ENCODE data around the gene ANK2.
A peak's percentile ranks its signal among the peaks of the same experiment; 100 is the strongest.

The ANK2 gene

DNA sequence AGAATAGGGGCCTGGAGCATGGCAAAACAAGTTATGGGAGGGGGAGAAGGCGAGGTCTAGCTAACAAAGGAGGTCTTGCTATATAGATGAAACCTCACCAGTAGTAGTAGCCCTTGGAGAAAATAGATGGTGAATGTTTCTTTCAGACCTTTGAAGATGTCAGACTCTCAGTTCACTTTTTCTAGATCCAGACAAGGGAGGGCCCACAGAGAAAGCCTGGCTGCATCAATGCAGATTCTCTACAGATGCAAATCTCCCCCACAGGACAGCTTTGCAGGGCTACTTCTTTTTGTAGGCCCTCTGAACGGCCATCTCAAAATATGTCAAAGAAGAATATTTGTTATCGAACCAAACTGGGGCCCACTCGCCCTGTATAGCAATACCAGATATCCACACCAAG is 159.7 kb downstream of the ANK2 start:
- H2BK120ac ChIP-seq (ENCODE audit: low read depth, low read length), result no peak overlapping the region
- no peak overlapping the region for H4K91ac ChIP-seq (ENCODE audit: low read length)
- WGBS, result 78% methylated on average over 3 of the region's 4 CpGs
- no peaks in the 10 kb centered on the region for H3K4me1 ChIP-seq (ENCODE audit: control insufficient read depth, insufficient read depth, low read depth, low read length)
- H3K4ac ChIP-seq (ENCODE audit: low read depth in 1 of 2, low read length in 2 of 2), result no peak overlapping the region
- H2BK5ac ChIP-seq (ENCODE audit: low read depth, low read length, poor library complexity, severe bottlenecking), result no peak overlapping the region
- H3K14ac ChIP-seq (ENCODE audit: low read length in 2 of 2), result no peak overlapping the region
- no peak overlapping the region for H2AK5ac ChIP-seq (ENCODE audit: low read length, severe bottlenecking)
- H2BK12ac ChIP-seq (ENCODE audit: low read length in 2 of 2), result no peak overlapping the region
- H3K18ac ChIP-seq (ENCODE audit: low read depth in 1 of 2, low read length in 2 of 2), result no peak overlapping the region
- no peak overlapping the region for H2BK15ac ChIP-seq (ENCODE audit: low read depth, poor library complexity, severe bottlenecking)
- no peak overlapping the region for H3K27ac ChIP-seq (ENCODE audit: low read length, poor library complexity, severe bottlenecking)
- no peak overlapping the region for H3K23ac ChIP-seq (ENCODE audit: low read length in 2 of 2)
- no peak overlapping the region for H3K4me3 ChIP-seq (ENCODE audit: insufficient read depth in 1 of 2, low read depth in 1 of 2, low read length in 2 of 2)
- H3K9me3 ChIP-seq (ENCODE audit: control insufficient read depth, low read length), result no peaks in the 10 kb centered on the region
- no peak overlapping the region for H3K9ac ChIP-seq (ENCODE audit: low read length)
- H3K4me2 ChIP-seq (ENCODE audit: low read length, poor library complexity, severe bottlenecking), result no peak overlapping the region
- no peak for DNase-seq
- no peak overlapping the region for H4K8ac ChIP-seq (ENCODE audit: low read length)
- H3K79me1 ChIP-seq (replicated peaks; ENCODE audit: low read length, poor library complexity, severe bottlenecking), result no peaks in the 10 kb centered on the region
- H2AFZ ChIP-seq (ENCODE audit: low read depth, low read length), result no peak overlapping the region
- no peaks in the 10 kb centered on the region for H3K27me3 ChIP-seq (ENCODE audit: control insufficient read depth in 1 of 2, insufficient read depth in 1 of 2, low read length in 2 of 2)
- no peaks in the 10 kb centered on the region for H3K36me3 ChIP-seq (ENCODE audit: control insufficient read depth in 1 of 2, insufficient read depth in 2 of 2, low read depth in 1 of 2, low read length in 2 of 2)

GRCh38 chr4:113209652-113210320 is 160.3 kb downstream of the ANK2 start:
- Histone ChIP-seq H3K4me1 (ENCODE audit: control insufficient read depth, insufficient read depth, low read depth, low read length) (no peaks in the 10 kb centered on the region), H3K14ac (ENCODE audit: low read length in 2 of 2) (no peak overlapping the region), H2BK12ac (ENCODE audit: low read length in 2 of 2) (no peak overlapping the region), H2BK120ac (ENCODE audit: low read depth, low read length) (no peak overlapping the region), H3K4ac (ENCODE audit: low read depth in 1 of 2, low read length in 2 of 2) (no peak overlapping the region), H3K79me1 (replicated peaks; ENCODE audit: low read length, poor library complexity, severe bottlenecking) (no peaks in the 10 kb centered on the region), H3K4me2 (ENCODE audit: low read length, poor library complexity, severe bottlenecking) (no peak overlapping the region), H4K91ac (ENCODE audit: low read length) (no peak overlapping the region), H4K8ac (ENCODE audit: low read length) (no peak overlapping the region), H3K27ac (ENCODE audit: low read length, poor library complexity, severe bottlenecking) (no peak overlapping the region), H3K36me3 (ENCODE audit: control insufficient read depth in 1 of 2, insufficient read depth in 2 of 2, low read depth in 1 of 2, low read length in 2 of 2) (no peaks in the 10 kb centered on the region), H3K9me3 (ENCODE audit: control insufficient read depth, low read length) (no peaks in the 10 kb centered on the region), H3K27me3 (ENCODE audit: control insufficient read depth in 1 of 2, insufficient read depth in 1 of 2, low read length in 2 of 2) (no peaks in the 10 kb centered on the region), H2BK15ac (ENCODE audit: low read depth, poor library complexity, severe bottlenecking) (no peak overlapping the region), H3K9ac (ENCODE audit: low read length) (no peak overlapping the region), H3K23ac (ENCODE audit: low read length in 2 of 2) (no peak overlapping the region), H3K4me3 (ENCODE audit: insufficient read depth in 1 of 2, low read depth in 1 of 2, low read length in 2 of 2) (no peak overlapping the region), H2AK5ac (ENCODE audit: low read length, severe bottlenecking) (no peak overlapping the region), H2AFZ (ENCODE audit: low read depth, low read length) (no peak overlapping the region), H3K18ac (ENCODE audit: low read depth in 1 of 2, low read length in 2 of 2) (no peak overlapping the region), H2BK5ac (ENCODE audit: low read depth, low read length, poor library complexity, severe bottlenecking) (no peak overlapping the region)
- peak; percentile 1 for DNase-seq
- 93% methylated on average over 3 of the region's 3 CpGs for WGBS

DNA sequence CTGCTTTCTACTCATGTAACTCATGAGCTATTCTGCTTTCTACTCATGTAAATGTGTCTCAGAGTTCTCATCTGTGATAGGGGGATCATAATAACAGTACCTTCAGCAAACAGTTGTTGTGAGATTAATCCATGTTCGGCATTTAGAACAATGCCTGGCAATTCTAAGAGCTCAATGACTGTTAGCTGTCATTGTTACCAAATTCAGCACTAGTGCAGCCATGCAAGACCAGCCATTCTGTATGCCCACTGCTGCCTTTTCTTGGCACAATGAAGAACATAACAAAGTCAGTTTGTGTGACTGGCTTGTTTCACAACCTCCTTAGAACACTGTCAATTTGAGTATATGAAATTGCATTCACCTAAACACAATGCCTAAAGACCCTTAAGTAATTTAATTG is 163.2 kb downstream of the ANK2 start:
- WGBS, result 88% methylated on average over 1 of the region's 1 CpG
- no peak overlapping the region for H3K9ac ChIP-seq (ENCODE audit: low read length)
- no peak overlapping the region for H4K8ac ChIP-seq (ENCODE audit: low read length)
- no peak overlapping the region for H3K4me3 ChIP-seq (ENCODE audit: insufficient read depth in 1 of 2, low read depth in 1 of 2, low read length in 2 of 2)
- H3K18ac ChIP-seq (ENCODE audit: low read depth in 1 of 2, low read length in 2 of 2), result no peak overlapping the region
- H3K4me1 ChIP-seq (ENCODE audit: control insufficient read depth, insufficient read depth, low read depth, low read length), result no peaks in the 10 kb centered on the region
- H4K91ac ChIP-seq (ENCODE audit: low read length), result no peak overlapping the region
- no peak overlapping the region for H2BK5ac ChIP-seq (ENCODE audit: low read depth, low read length, poor library complexity, severe bottlenecking)
- no peak overlapping the region for H2AFZ ChIP-seq (ENCODE audit: low read depth, low read length)
- no peaks in the 10 kb centered on the region for H3K36me3 ChIP-seq (ENCODE audit: control insufficient read depth in 1 of 2, insufficient read depth in 2 of 2, low read depth in 1 of 2, low read length in 2 of 2)
- H3K27me3 ChIP-seq (ENCODE audit: control insufficient read depth in 1 of 2, insufficient read depth in 1 of 2, low read length in 2 of 2), result no peaks in the 10 kb centered on the region
- no peak overlapping the region for H3K27ac ChIP-seq (ENCODE audit: low read length, poor library complexity, severe bottlenecking)
- H3K23ac ChIP-seq (ENCODE audit: low read length in 2 of 2), result no peak overlapping the region
- H3K79me1 ChIP-seq (replicated peaks; ENCODE audit: low read length, poor library complexity, severe bottlenecking), result no peaks in the 10 kb centered on the region
- H3K4ac ChIP-seq (ENCODE audit: low read depth in 1 of 2, low read length in 2 of 2), result no peak overlapping the region
- H2BK120ac ChIP-seq (ENCODE audit: low read depth, low read length), result no peak overlapping the region
- H2BK12ac ChIP-seq (ENCODE audit: low read length in 2 of 2), result no peak overlapping the region
- H2BK15ac ChIP-seq (ENCODE audit: low read depth, poor library complexity, severe bottlenecking), result no peak overlapping the region
- H3K9me3 ChIP-seq (ENCODE audit: control insufficient read depth, low read length), result no peaks in the 10 kb centered on the region
- DNase-seq, result no peak
- no peak overlapping the region for H3K14ac ChIP-seq (ENCODE audit: low read length in 2 of 2)
- H2AK5ac ChIP-seq (ENCODE audit: low read length, severe bottlenecking), result no peak overlapping the region
- no peak overlapping the region for H3K4me2 ChIP-seq (ENCODE audit: low read length, poor library complexity, severe bottlenecking)

DNA sequence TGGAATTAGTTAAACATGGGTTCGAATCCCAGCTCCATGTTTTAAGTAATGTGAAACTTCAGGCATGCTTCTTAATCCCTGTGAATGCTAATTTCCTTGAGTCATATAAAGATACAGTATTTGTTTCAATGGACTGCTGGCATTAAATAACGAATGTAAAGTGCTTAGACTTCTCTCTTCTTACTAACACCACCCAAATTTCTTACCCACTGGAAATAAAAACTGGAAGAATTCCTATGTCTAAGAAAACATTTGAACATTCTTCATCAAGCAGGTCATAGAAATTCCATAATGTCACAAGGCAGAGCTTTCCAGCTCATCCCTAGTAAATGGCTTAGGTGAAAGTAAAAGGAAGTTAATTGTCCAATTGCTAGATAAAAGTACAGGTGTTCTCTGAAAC is 172.5 kb downstream of the ANK2 start:
- no peak overlapping the region for H3K14ac ChIP-seq (ENCODE audit: low read length in 2 of 2)
- H3K4me1 ChIP-seq (ENCODE audit: control insufficient read depth, insufficient read depth, low read depth, low read length), result peaks cover 3% of the 10 kb centered on the region
- H4K91ac ChIP-seq (ENCODE audit: low read length), result no peak overlapping the region
- no peak overlapping the region for H3K4me2 ChIP-seq (ENCODE audit: low read length, poor library complexity, severe bottlenecking)
- no peak overlapping the region for H2AFZ ChIP-seq (ENCODE audit: low read depth, low read length)
- no peak overlapping the region for H3K4me3 ChIP-seq (ENCODE audit: insufficient read depth in 1 of 2, low read depth in 1 of 2, low read length in 2 of 2)
- H2AK5ac ChIP-seq (ENCODE audit: low read length, severe bottlenecking), result no peak overlapping the region
- no peak overlapping the region for H2BK12ac ChIP-seq (ENCODE audit: low read length in 2 of 2)
- WGBS, result 84% methylated on average over 2 of the region's 2 CpGs
- no peaks in the 10 kb centered on the region for H3K79me1 ChIP-seq (replicated peaks; ENCODE audit: low read length, poor library complexity, severe bottlenecking)
- no peak overlapping the region for H2BK120ac ChIP-seq (ENCODE audit: low read depth, low read length)
- peak; percentile 18 for DNase-seq
- H3K27ac ChIP-seq (ENCODE audit: low read length, poor library complexity, severe bottlenecking), result peak overlapping the region; percentile 85
- H2BK5ac ChIP-seq (ENCODE audit: low read depth, low read length, poor library complexity, severe bottlenecking), result peak overlapping the region; percentile 35
- H3K4ac ChIP-seq (ENCODE audit: low read depth in 1 of 2, low read length in 2 of 2), result no peak overlapping the region
- H2BK15ac ChIP-seq (ENCODE audit: low read depth, poor library complexity, severe bottlenecking), result no peak overlapping the region
- no peak overlapping the region for H3K9ac ChIP-seq (ENCODE audit: low read length)
- no peak overlapping the region for H4K8ac ChIP-seq (ENCODE audit: low read length)
- no peak overlapping the region for H3K18ac ChIP-seq (ENCODE audit: low read depth in 1 of 2, low read length in 2 of 2)
- no peaks in the 10 kb centered on the region for H3K27me3 ChIP-seq (ENCODE audit: control insufficient read depth in 1 of 2, insufficient read depth in 1 of 2, low read length in 2 of 2)
- no peaks in the 10 kb centered on the region for H3K9me3 ChIP-seq (ENCODE audit: control insufficient read depth, low read length)
- H3K23ac ChIP-seq (ENCODE audit: low read length in 2 of 2), result no peak overlapping the region
- no peaks in the 10 kb centered on the region for H3K36me3 ChIP-seq (ENCODE audit: control insufficient read depth in 1 of 2, insufficient read depth in 2 of 2, low read depth in 1 of 2, low read length in 2 of 2)

Data from mesenchymal stem cell (in vitro differentiated cells and primary cell).